ENCODE measurements around the gene DCLK1.

DCLK1 gene

DNA sequence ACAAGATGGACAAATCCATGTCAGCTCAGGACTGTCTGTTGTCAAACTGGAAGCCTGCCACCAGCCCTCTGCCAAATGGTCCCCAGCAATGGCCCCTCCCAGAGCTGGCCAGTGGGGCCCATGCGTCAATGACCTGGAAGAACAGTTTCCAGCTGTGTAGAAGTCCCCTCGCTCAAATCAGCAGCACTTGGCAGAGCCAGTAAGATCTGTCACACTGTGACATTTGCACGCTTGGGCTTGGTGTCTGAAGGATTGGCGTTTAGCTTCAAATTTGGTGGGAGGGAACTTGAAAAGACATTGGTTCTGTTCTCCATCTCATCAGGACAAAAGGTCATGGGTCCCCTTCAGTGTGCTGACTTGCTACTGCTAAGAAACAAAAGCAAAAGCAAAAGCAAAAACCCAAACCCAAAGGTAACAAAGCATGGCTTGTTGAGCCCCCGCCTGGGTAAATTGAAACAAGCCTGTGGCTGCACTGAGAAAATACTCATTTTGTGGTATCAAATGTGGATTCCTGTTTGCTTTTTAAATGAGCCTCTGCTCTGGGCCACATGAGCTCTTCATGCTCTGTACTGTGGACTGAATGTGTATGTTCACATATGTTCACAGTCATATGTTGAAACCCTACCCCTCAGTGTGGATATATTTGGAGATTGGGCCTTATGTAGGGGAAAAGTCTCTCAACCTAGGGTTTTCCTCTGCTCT lies 401.1 kb downstream of the DCLK1 start:
- DNase-seq, result no peak

DNA sequence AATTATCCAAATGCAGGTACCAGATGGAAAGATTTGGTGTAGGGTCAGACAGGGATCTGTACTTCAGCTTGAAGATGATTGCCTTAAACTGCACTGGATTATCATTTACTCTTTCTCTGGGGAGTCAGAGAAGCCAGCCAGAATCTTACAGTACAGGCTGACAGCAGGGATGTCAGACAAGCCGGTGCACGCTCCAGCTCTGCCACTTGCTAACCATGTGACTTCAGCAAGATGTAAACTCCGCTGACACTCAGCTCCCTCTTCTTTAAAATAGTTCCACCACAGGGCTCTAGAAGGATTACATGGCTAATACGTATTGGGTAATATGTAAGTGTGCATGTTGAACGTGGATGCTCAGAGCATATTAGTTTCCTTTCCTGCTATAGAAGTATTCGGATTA lies 403.3 kb downstream of the DCLK1 start:
- DNase-seq, result no peak

DNA sequence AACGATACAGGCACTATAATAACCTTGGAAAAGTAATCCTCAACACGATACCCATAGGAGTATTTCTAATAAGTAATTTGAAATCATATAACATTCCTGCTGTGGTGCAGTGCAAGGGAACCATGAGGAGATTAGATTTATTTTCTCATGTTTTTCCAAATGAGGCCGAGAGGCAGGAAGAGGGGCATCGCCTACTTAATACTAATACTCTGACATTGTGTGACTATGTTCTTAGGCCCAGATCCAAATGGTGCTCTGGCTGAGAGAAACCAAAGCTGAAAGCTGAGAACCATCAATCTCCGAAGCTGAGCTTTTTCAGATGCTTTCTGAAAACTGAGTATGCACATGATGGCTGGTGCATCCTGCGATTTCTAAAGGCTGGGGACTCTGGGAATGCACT lies 406.7 kb downstream of the DCLK1 start:
- DNase-seq, result no peak

DNA sequence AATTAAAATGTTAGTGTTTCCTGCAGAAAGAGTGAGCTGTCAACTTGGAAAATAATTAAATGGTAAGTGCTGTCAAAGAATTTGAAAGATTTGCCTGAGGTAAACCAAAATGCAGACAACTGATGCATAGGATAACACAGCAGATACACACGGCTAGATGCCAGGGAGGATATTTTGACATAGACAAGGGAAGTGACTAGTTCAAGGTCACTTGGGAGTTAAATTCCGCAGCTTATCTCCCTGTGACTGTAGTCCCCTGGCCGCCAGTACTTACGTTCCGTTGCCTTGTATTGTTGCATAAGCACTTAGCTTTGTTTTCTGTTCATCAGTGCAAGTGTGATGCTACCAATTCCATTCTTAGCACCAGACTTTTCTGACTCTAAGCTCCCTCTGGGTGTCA lies 407.4 kb downstream of the DCLK1 start:
- DNase-seq, result no peak

DNA sequence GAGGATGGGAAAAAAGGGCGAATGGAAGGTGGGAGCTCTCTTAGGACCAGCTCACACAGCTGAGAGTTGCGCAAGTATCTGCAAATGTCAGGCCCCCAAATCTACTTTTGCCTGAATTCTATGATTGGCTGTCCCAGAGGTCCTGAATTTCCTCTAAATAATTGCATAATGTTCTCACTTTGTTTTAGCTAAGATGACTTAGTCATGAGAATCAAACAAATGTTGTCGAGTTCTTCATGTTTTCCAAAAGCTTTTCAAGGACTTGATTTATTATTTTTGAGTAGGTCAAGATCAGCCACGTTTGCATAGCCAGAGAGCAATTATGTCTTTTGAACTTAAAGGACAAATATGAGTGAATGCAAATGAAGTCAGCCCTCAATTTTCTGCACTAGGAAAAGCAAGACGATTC lies 408.1 kb downstream of the DCLK1 start:
- DNase-seq, result no peak

DNA sequence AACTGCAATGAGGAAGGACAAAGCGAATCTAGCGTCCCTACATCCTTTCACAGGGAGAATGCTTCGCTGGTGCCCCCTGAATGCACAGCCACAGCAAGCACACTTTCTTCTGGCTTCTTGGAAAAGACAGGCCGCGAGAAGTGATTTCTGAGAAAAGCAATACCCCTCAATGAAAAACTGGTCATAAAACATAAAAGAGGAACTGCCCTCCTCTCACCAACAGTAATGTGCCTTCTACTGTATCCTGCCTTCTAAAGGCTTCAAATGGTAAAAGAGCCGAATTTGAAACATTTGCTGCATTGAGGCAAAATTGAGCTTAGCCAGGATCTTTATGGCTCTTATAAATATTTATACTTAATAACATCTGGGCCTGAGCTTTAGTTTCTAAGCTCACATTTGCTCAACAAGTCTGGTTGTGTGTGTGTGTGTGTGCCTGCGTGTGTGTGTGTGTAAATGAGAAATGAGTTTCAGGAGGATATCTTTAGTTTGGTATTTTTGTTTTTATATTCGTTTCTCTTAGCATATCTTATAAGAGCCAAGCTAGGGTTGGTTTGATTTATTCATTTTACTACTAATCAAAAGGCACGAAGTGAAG lies 408.6 kb downstream of the DCLK1 start:
- DNase-seq, result no peak

DNA sequence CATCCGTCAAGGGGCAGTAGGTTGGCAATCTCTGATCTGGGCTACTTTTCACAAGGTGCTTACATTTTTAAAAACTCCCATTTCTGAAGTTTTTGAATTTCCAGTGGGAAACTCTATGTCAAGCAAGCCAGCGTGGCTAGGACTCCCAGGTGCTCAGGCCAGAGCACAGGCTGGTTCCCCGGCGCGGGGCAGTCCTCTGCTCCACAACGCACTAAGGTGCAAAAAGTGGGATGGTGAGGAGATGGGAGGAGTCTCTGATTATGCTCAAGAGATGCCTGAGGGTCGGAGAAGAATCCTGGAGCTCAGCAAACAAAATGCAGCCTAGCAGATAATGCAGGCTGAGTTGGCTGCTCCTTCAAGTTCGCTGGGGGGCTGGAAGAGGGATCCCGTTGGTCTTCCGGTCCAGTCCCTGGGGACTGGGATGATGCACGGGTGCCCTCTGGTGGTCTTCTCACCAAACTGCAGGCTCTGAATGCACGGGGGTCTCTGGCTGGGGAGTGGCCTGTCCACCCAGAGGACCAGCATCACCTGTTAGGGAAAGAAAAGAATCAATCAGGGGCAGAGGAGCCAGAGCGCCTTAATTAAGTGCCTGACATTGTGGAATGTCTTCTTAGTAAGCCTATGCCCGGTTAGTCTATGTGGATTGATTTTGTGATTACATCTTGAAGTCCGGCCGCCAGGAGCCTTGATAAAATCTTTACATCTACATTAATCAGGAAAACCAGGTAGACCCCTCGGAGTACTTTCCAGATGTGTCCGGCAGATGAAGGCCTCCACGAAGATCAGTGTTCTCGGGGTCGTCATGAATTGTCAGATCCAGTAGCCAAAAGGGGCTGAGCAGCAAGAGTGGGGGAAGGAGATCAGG lies 410.3 kb downstream of the DCLK1 start:
- no peak for DNase-seq

DNA sequence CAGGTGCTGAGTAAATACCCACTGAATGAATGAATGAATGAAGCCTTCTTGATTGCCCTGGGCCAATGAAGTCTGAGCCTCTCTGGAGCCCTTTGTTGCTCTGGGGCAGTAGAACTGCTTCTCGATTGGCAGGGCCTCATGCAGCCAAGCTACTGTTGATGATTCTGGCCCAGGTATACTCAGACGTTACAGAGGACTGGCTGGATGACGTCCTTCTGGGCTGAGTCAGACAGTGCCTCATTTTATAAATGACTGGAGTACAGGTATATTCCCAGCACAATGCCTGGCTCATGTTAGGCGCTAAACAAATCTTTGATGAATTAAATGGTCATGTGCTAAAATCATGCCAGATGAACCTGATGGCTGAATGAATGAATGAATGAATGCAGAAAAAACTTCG lies 410.9 kb downstream of the DCLK1 start:
- no peak for DNase-seq

Data from activated CD4-positive, CD25-positive, alpha-beta regulatory T cell (primary cell).